Adipocyte (in vitro differentiated cells): ENCODE measurements around the gene SLC2A2.

Source experiments
- DNase-seq: peaks from one replicate; pipeline ENCODE4 v3.0.0-alpha.2; 2015; ENCODE audit warnings: low read depth
- H3K27me3 ChIP-seq: replicated peaks from 2 replicates; pipeline ENCODE4 v1.7.0; 2013; ENCODE audit warnings: mild to moderate bottlenecking, low read length, moderate library complexity; ENCODE audit not compliant: control insufficient read depth, insufficient read depth
- H3K36me3 ChIP-seq: 2 replicates; pipeline ENCODE4 v1.7.0; 2013; ENCODE audit warnings: low read length, mild to moderate bottlenecking, moderate library complexity; ENCODE audit not compliant: control insufficient read depth, insufficient read depth, severe bottlenecking
- H3K4me1 ChIP-seq: 2 replicates; pipeline ENCODE4 v1.7.0; 2013; ENCODE audit warnings: mild to moderate bottlenecking, low read length, moderate library complexity; ENCODE audit not compliant: control insufficient read depth, insufficient read depth
- H3K4me3 ChIP-seq: 2 replicates; pipeline ENCODE4 v1.7.0; 2013; ENCODE audit warnings: mild to moderate bottlenecking, low read length, moderate library complexity
- H3K9ac ChIP-seq: 2 replicates; pipeline ENCODE4 v1.7.0; 2013; ENCODE audit warnings: mild to moderate bottlenecking, low read length, moderate library complexity
- H3K9me3 ChIP-seq: 2 replicates; pipeline ENCODE4 v1.7.0; 2013; ENCODE audit warnings: mild to moderate bottlenecking, low read length, moderate library complexity; ENCODE audit not compliant: control insufficient read depth

Gene SLC2A2

GRCh38 chr3:171001250-171001893 lies 25.1 kb downstream of the SLC2A2 start:
- no peak overlapping the region for H3K4me3 ChIP-seq
- H3K9me3 ChIP-seq = no peaks in the 10 kb centered on the region
- no peak for DNase-seq
- H3K9ac ChIP-seq = no peak overlapping the region
- H3K27me3 ChIP-seq = no peaks in the 10 kb centered on the region
- H3K36me3 ChIP-seq = no peaks in the 10 kb centered on the region
- peaks cover 44% of the 10 kb centered on the region for H3K4me1 ChIP-seq

DNA sequence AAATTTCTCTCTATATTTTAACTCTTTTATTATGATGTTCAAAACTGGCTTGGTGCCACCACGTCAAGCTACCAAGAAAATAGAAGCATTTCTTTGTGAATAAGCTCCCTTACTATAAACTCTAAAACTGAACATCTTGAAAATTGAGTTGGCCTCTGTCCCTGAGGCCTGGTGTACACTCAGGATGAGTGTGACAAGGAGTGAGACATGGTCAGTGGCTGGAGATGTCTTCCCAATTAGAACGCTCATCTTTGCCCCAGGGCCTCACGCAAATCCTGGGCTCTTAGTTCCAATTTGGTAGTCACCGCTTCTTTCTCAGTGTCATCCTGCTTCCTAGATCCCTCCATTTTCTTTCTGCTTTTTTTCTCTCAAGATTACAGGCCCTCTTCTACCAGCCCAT lies 26.2 kb downstream of the SLC2A2 start:
- no peaks in the 10 kb centered on the region for H3K27me3 ChIP-seq
- no peak overlapping the region for H3K4me3 ChIP-seq
- DNase-seq = no peak
- H3K36me3 ChIP-seq = no peaks in the 10 kb centered on the region
- no peak overlapping the region for H3K9ac ChIP-seq
- H3K9me3 ChIP-seq = no peaks in the 10 kb centered on the region
- peaks cover 36% of the 10 kb centered on the region for H3K4me1 ChIP-seq

GRCh38 chr3:170999737-171000242 lies 26.7 kb downstream of the SLC2A2 start:
- H3K4me1 ChIP-seq = peaks cover 33% of the 10 kb centered on the region

GRCh38 chr3:170997961-170998913 lies 28.3 kb downstream of the SLC2A2 start:
- peaks cover 33% of the 10 kb centered on the region for H3K4me1 ChIP-seq

More at GRCh38 chr3:170999737-171000242, 26.7 kb downstream of the SLC2A2 start:
- Histone ChIP-seq H3K27me3 (no peaks in the 10 kb centered on the region), H3K9ac (no peak overlapping the region), H3K4me3 (no peak overlapping the region), H3K9me3 (no peaks in the 10 kb centered on the region), H3K36me3 (no peaks in the 10 kb centered on the region)
- DNase-seq = peak; percentile 54

GRCh38 chr3:170992854-170993253 lies 33.7 kb downstream of the SLC2A2 start:
- Histone ChIP-seq H3K27me3 (no peaks in the 10 kb centered on the region), H3K36me3 (no peaks in the 10 kb centered on the region), H3K9ac (no peak overlapping the region), H3K4me1 (peaks cover 4% of the 10 kb centered on the region), H3K4me3 (no peak overlapping the region), H3K9me3 (no peaks in the 10 kb centered on the region)
- no peak for DNase-seq

More at GRCh38 chr3:170997961-170998913, 28.3 kb downstream of the SLC2A2 start:
- no peak overlapping the region for H3K9ac ChIP-seq
- H3K27me3 ChIP-seq = no peaks in the 10 kb centered on the region
- no peak overlapping the region for H3K4me3 ChIP-seq
- no peaks in the 10 kb centered on the region for H3K36me3 ChIP-seq
- H3K9me3 ChIP-seq = no peaks in the 10 kb centered on the region
- DNase-seq = peak; percentile 56

- Histone ChIP-seq H3K27me3 (no peaks in the 10 kb centered on the region), H3K4me3 (no peak overlapping the region), H3K9me3 (no peaks in the 10 kb centered on the region), H3K36me3 (no peaks in the 10 kb centered on the region), H3K9ac (no peak overlapping the region), H3K4me1 (no peaks in the 10 kb centered on the region)
- DNase-seq = no peak
Measured at GRCh38 chr3:170991664-170992063, 34.9 kb downstream of the SLC2A2 start.

- Histone ChIP-seq H3K4me1 (no peaks in the 10 kb centered on the region), H3K36me3 (no peaks in the 10 kb centered on the region), H3K4me3 (no peak overlapping the region), H3K9ac (no peak overlapping the region), H3K9me3 (peaks cover 3% of the 10 kb centered on the region), H3K27me3 (no peaks in the 10 kb centered on the region)
- DNase-seq = no peak
Measured at GRCh38 chr3:170989100-170989648, 37.3 kb downstream of the SLC2A2 start.

GRCh38 chr3:170988378-170988777 lies 38.1 kb downstream of the SLC2A2 start:
- H3K9me3 ChIP-seq = peaks cover 3% of the 10 kb centered on the region
- no peak for DNase-seq
- no peaks in the 10 kb centered on the region for H3K27me3 ChIP-seq

GRCh38 chr3:170985304-170985703 lies 41.2 kb downstream of the SLC2A2 start:
- Histone ChIP-seq H3K27me3 (no peaks in the 10 kb centered on the region), H3K36me3 (no peaks in the 10 kb centered on the region), H3K9ac (no peak overlapping the region), H3K9me3 (peaks cover 3% of the 10 kb centered on the region), H3K4me3 (no peak overlapping the region), H3K4me1 (no peaks in the 10 kb centered on the region)
- DNase-seq = no peak

More at GRCh38 chr3:170988378-170988777, 38.1 kb downstream of the SLC2A2 start:
- Histone ChIP-seq H3K9ac (no peak overlapping the region), H3K4me3 (no peak overlapping the region), H3K36me3 (no peaks in the 10 kb centered on the region), H3K4me1 (no peaks in the 10 kb centered on the region)

DNA sequence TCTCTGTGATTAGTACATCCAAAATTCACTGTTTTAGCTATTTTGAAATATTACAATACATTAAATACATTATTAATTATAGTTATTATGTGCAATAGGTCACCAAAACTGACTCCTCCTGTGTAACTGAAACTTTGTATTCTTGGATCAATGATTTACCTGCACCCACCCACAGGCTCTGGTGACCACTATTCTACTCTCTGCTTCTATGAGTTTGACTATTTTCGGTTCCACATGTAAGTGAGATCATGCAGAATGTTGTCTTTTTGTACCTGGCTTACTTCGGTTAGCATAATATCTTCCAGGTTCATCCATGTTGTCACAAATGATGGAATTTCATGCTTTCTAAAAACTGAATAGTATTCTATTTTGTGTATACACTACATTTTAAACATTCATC lies 43.8 kb downstream of the SLC2A2 start:
- H3K9me3 ChIP-seq = peaks cover 3% of the 10 kb centered on the region
- H3K36me3 ChIP-seq = no peaks in the 10 kb centered on the region
- H3K9ac ChIP-seq = no peak overlapping the region
- no peak overlapping the region for H3K4me3 ChIP-seq
- no peaks in the 10 kb centered on the region for H3K4me1 ChIP-seq
- H3K27me3 ChIP-seq = no peaks in the 10 kb centered on the region
- no peak for DNase-seq

DNA sequence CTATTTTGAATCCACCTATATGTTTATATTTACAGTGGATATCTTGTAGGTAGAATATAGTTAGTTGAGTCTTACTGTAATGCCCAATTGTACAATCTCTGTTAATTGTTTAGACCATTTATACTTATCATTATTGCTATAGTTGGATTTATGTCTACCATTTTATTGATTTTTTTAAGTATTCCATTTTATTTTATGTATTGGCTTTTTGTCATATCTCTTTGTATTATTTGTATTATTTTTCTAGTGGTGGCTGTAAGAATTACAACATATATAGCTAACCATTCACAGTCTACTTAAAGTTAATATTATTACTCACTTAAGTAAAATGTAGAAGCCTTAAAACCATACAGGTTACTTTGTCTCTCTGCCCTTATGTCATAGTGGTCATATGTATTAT lies 46.1 kb downstream of the SLC2A2 start:
- Histone ChIP-seq H3K9me3 (peaks cover 3% of the 10 kb centered on the region), H3K27me3 (peaks cover 3% of the 10 kb centered on the region), H3K9ac (no peak overlapping the region), H3K4me1 (no peaks in the 10 kb centered on the region), H3K36me3 (no peaks in the 10 kb centered on the region), H3K4me3 (no peak overlapping the region)
- no peak for DNase-seq
